Neural cell (in vitro differentiated cells): ENCODE data around the gene CENPT. TPM values are rescaled to one million over a fixed set of nuclear protein-coding genes. Genes with fewer than 3 reads are reported as not detected.

ENCODE experiments used
- H2AFZ ChIP-seq: fragments of 200-600, 300-800 bp; sonication (generic), shearing (Covaris generic); 2 replicates; pipeline ENCODE4 v1.6.0; 2014; ENCODE audit warnings: low read depth, mild to moderate bottlenecking, antibody characterized with exemption, low read length, moderate library complexity
- H3F3A ChIP-seq: fragments of 200-600 bp; shearing (Covaris generic); 2 replicates; pipeline ENCODE4 v1.6.1; 2016; ENCODE audit warnings: mild to moderate bottlenecking, moderate library complexity, mixed read lengths, antibody characterized with exemption, low read length; ENCODE audit not compliant: insufficient read depth, poor library complexity, severe bottlenecking
- H3K27ac ChIP-seq: fragments of 200-600, 300-800 bp; sonication (generic), shearing (Covaris generic); 2 replicates; pipeline ENCODE4 v1.5.1; 2014; ENCODE audit warnings: mild to moderate bottlenecking, low read length, moderate library complexity
- H3K27me3 ChIP-seq: fragments of 300-800, 200-600 bp; sonication (generic), shearing (Covaris generic); 2 replicates; pipeline ENCODE4 v1.6.0; 2014; ENCODE audit warnings: mild to moderate bottlenecking, low read depth, low read length, moderate library complexity; ENCODE audit not compliant: insufficient read depth
- H3K36me3 ChIP-seq: fragments of 300-800, 200-600 bp; sonication (generic), shearing (Covaris generic); 2 replicates; pipeline ENCODE4 v1.5.1; 2014; ENCODE audit warnings: mild to moderate bottlenecking, antibody characterized with exemption, low read length, moderate library complexity; ENCODE audit not compliant: insufficient read depth
- H3K4me2 ChIP-seq: fragments of 300-800, 200-600 bp; sonication (generic), shearing (Covaris generic); 2 replicates; pipeline ENCODE4 v1.6.0; 2014; ENCODE audit warnings: mild to moderate bottlenecking, low read length
- H3K4me3 ChIP-seq: fragments of 300-800, 200-600 bp; sonication (generic), shearing (Covaris generic); 2 replicates; pipeline ENCODE4 v1.5.1; 2014; ENCODE audit warnings: mild to moderate bottlenecking, low read length, moderate library complexity
- H3K79me2 ChIP-seq: fragments of 200-600 bp; shearing (Covaris generic); replicated peaks from 2 replicates; pipeline ENCODE4 v1.6.0; 2014; ENCODE audit warnings: mild to moderate bottlenecking, low read length, moderate library complexity; ENCODE audit not compliant: insufficient read depth
- H3K9ac ChIP-seq: fragments of 300-800, 200-600 bp; sonication (generic), shearing (Covaris generic); 2 replicates; pipeline ENCODE4 v1.6.1; 2016; ENCODE audit warnings: mild to moderate bottlenecking, low read length, mixed read lengths
- H3K9me2 ChIP-seq: fragments of 200-600 bp; shearing (Covaris generic); 2 replicates; pipeline ENCODE4 v1.6.1; 2016; ENCODE audit warnings: mild to moderate bottlenecking, low read length, mixed read lengths; ENCODE audit not compliant: insufficient read depth
- H3K9me3 ChIP-seq: fragments of 200-600, 300-800 bp; sonication (generic), shearing (Covaris generic); 2 replicates; pipeline ENCODE4 v1.6.1; 2016; ENCODE audit warnings: mild to moderate bottlenecking, mixed run types, low read length, moderate library complexity, mixed read lengths
- H4K20me1 ChIP-seq: fragments of 200-600 bp; shearing (Covaris generic); 2 replicates; pipeline ENCODE4 v1.6.1; 2016; ENCODE audit warnings: mild to moderate bottlenecking, mixed run types; ENCODE audit not compliant: insufficient read depth
- EP300 ChIP-seq: fragments of 450-650 bp; conservative IDR thresholded peaks from 2 replicates; pipeline ENCODE4 v1.6.1; 2014; ENCODE audit warnings: antibody characterized with exemption, mild to moderate bottlenecking, moderate library complexity; ENCODE audit not compliant: poor library complexity, severe bottlenecking
- RAD21 ChIP-seq: fragments of 450-650 bp; conservative IDR thresholded peaks from 2 replicates; pipeline ENCODE4 v1.6.1; 2014; ENCODE audit warnings: antibody characterized with exemption, mild to moderate bottlenecking, moderate library complexity
- SMC3 ChIP-seq: fragments of 450-650 bp; conservative IDR thresholded peaks from 2 replicates; pipeline ENCODE4 v1.6.1; 2014; ENCODE audit warnings: antibody characterized with exemption, mild to moderate bottlenecking, moderate library complexity; ENCODE audit not compliant: poor library complexity
- TAF1 ChIP-seq: IDR thresholded peaks from 2 replicates; pipeline ENCODE4 v1.6.1; 2012; ENCODE audit warnings: low read depth
- polyA plus RNA-seq: library from polyadenylated mRNA; depleted of rRNA; stranded (reverse); fragments of >200 nt; gene quantifications from 2 replicates; pipeline ENCODE4 v1.2.3, GENCODE V29; 2014
- small RNA-seq, 3 experiments: library from RNA; depleted of rRNA; stranded (forward); fragments of <200 nt; gene quantifications; one replicate each; pipeline ENCODE3, GENCODE V24; 2012

The CENPT gene
- polyA plus RNA-seq, 1 donor from 2014 or later = 104 TPM

DNA sequence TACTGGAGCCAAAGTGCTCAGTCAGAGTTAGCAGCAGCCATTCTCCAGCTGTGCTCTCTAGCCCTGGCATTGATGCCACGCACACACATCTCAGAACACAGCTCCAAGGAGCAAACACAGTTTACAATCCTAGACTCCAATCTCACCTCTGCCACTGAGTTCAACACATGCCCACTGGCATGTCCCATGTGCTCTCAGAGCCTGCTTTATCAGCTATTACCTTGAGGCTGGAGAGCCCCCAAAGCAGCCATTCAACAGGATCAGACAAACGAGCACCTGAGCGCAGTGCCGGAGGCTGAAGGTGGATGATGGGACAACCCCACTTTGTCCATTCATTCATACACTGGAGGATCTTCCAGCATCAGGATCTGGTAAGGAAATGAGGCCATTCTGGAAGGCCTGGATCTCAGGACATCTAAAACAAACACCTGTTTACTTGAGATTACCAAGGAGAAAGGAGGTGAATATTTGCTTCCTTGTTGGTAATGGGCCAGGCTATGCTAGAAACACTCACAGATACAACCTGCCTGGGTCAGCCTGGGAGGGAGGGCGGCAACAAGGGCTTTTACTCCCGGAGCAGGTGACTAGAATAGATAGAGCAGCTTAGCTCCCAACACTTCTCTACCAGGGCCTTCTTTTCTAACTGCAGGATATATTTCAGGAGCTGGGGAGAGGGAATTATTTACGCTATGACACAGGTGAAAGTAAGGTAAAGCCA, 66.5 kb downstream of the CENPT start:
- Histone ChIP-seq H4K20me1 (no peaks in the 10 kb centered on the region), H3K9me2 (no peaks in the 10 kb centered on the region), H3K4me2 (no peak overlapping the region), H3F3A (no peaks in the 10 kb centered on the region), H3K27me3 (no peaks in the 10 kb centered on the region), H3K9me3 (no peaks in the 10 kb centered on the region), H3K27ac (no peak overlapping the region), H3K9ac (no peak overlapping the region), H2AFZ (no peak overlapping the region), H3K79me2 (peaks cover 6% of the 10 kb centered on the region), H3K36me3 (no peaks in the 10 kb centered on the region), H3K4me3 (no peak overlapping the region)
- no peak for TF ChIP-seq TAF1

DNA sequence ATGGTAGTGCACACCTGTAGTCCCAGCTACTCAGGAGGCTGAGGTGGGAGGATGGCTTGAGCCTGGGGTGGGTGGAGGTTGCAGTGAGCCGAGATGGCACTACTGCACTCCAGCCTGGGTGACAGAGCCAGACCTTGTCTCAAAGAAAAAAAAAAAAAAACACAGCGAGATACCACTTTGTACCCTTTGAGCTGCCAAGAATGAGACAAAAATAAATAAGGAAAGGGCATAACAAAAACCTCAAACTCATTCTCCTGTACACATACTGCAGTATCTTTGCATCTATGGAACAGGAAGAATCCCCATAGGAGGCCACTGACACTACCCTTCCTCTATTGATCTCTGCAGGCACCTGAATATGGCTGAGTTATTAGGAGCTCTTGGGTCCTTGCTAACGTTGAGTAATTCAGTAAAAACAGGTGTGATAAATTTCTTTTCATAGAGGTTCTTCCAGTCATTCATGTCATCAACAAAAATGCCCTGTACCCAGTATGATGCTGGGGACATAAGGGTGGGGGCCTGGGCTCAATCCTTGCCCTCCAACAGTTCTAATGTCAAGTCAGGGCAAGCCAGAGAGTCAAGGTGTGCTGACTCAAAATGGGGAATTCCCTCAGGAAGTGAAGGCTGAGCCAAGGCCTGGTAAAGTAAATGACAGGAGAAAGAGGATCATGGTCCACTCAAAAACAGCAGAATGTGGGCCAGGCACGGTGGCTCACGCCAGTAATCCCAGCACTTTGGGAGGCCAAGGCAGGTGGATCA, 68.1 kb downstream of the CENPT start:
- no peak overlapping the region for H3K4me2 ChIP-seq
- no peaks in the 10 kb centered on the region for H3F3A ChIP-seq
- no peak overlapping the region for H3K9ac ChIP-seq
- no peaks in the 10 kb centered on the region for H3K9me2 ChIP-seq
- no peak overlapping the region for H2AFZ ChIP-seq
- H3K9me3 ChIP-seq = no peaks in the 10 kb centered on the region
- H3K79me2 ChIP-seq = peaks cover 6% of the 10 kb centered on the region
- H3K36me3 ChIP-seq = no peaks in the 10 kb centered on the region
- TF ChIP-seq RAD21 = no peak
- TF ChIP-seq EP300 = no peak
- TF ChIP-seq TAF1 = no peak
- no peak for TF ChIP-seq SMC3
- no peaks in the 10 kb centered on the region for H4K20me1 ChIP-seq
- H3K27ac ChIP-seq = no peak overlapping the region
- no peaks in the 10 kb centered on the region for H3K27me3 ChIP-seq
- H3K4me3 ChIP-seq = no peak overlapping the region

Small RNA genes within 50 kb of the gene (small RNA-seq; reads per million reads assigned to genes)
- gene AC040162.2 = 0 reads per million in 3 experiments
- gene NRN1L = 0 reads per million in 3 experiments

Other genes with a start within 250 kb of the CENPT start
- 1.8 and 7.1 TPM in 2 replicates for gene CARMIL2, start 202.5 kb downstream of the CENPT start, polyA plus RNA-seq
- gene ACD, start 187.4 kb downstream of the CENPT start, polyA plus RNA-seq = 98.6 and 108 TPM in 2 replicates
- gene PARD6A, start 186.7 kb downstream of the CENPT start, polyA plus RNA-seq = 34.2 and 34.8 TPM in 2 replicates
- gene ENKD1, start 180.9 kb downstream of the CENPT start, polyA plus RNA-seq = 29.9 and 36.6 TPM in 2 replicates
- gene C16orf86, start 180.9 kb downstream of the CENPT start, polyA plus RNA-seq = 1.4 and 2.4 TPM in 2 replicates
- gene GFOD2, start 128.4 kb downstream of the CENPT start, polyA plus RNA-seq = 88.4 and 106 TPM in 2 replicates
- 10.9 and 15.4 TPM in 2 replicates for gene RANBP10, start 41.1 kb downstream of the CENPT start, polyA plus RNA-seq
- gene TSNAXIP1, start 40.8 kb downstream of the CENPT start, polyA plus RNA-seq = 24.2 and 31.0 TPM in 2 replicates
- gene THAP11, start 5.4 kb downstream of the CENPT start, polyA plus RNA-seq = 42.6 and 50.7 TPM in 2 replicates
- 98.6 and 144 TPM in 2 replicates for gene NUTF2, start 760 bp downstream of the CENPT start, polyA plus RNA-seq
- gene EDC4, start 25.4 kb upstream of the CENPT start, polyA plus RNA-seq = 66.0 and 81.7 TPM in 2 replicates
- 2.2 TPM in 1 of 2 replicates, not detected in the other for gene NRN1L, start 37.2 kb upstream of the CENPT start, polyA plus RNA-seq
- 3.8 and 8.1 TPM in 2 replicates for gene PSKH1, start 45.6 kb upstream of the CENPT start, polyA plus RNA-seq
- 3.2 and 3.8 TPM in 2 replicates for gene CTRL, start 84.2 kb upstream of the CENPT start, polyA plus RNA-seq
- 33.6 and 46.4 TPM in 2 replicates for gene PSMB10, start 89.2 kb upstream of the CENPT start, polyA plus RNA-seq
- 0.32 TPM in 1 of 2 replicates, not detected in the other for gene LCAT, start 96.4 kb upstream of the CENPT start, polyA plus RNA-seq
- gene SLC12A4, start 120.9 kb upstream of the CENPT start, polyA plus RNA-seq = 0.11 TPM in 1 of 2 replicates, not detected in the other
- not detected in 2 replicates for gene DPEP3, start 132.8 kb upstream of the CENPT start, polyA plus RNA-seq
- not detected in 2 replicates for gene DPEP2, start 151.8 kb upstream of the CENPT start, polyA plus RNA-seq
- not detected in 2 replicates for gene DPEP2NB, start 168.2 kb upstream of the CENPT start, polyA plus RNA-seq
- 13.9 and 18.0 TPM in 2 replicates for gene DDX28, start 175.5 kb upstream of the CENPT start, polyA plus RNA-seq
- 22.4 and 22.8 TPM in 2 replicates for gene DUS2, start 175.6 kb upstream of the CENPT start, polyA plus RNA-seq
- gene NFATC3, start 237.7 kb upstream of the CENPT start, polyA plus RNA-seq = 5.6 and 6.2 TPM in 2 replicates